Spleen (tissue), 7 donors: ENCODE results near the gene KCNQ1.

Experiments
- CTCF ChIP-seq, 11 experiments: fragments of 200-600 bp in 7 of 11; fragments of 450-650 bp in 4 of 11; sonication (generic) in 4 of 11; IDR thresholded peaks in 8 of 11; conservative IDR thresholded peaks in 3 of 11; 1 replicate in 7 of 11; 2 replicates in 4 of 11; pipeline versions ENCODE4 v1.4.0 to v1.8.0; 2016 to 2021; ENCODE audit warnings: antibody characterized with exemption in 11 of 11, inconsistent platforms in 4 of 11, mild to moderate bottlenecking in 1 of 11
- POLR2AphosphoS5 ChIP-seq, 3 donors: sonication (generic); formaldehyde crosslinking; IDR thresholded peaks; one replicate each; pipeline ENCODE4 v1.5.1; 2017; ENCODE audit warnings: antibody characterized with exemption in 3 of 3
- donor health status: DM: no; HTN: no; CAD: no; lungs with moderate emphysema.
- donor health status: DM: no; HTN: no; CAD: no.
- donor health status: DM: no; HTN: no; CAD: no.

- TF ChIP-seq CTCF (IDR thresholded peaks at IDR 0.05 in 8 of 11, conservative IDR thresholded peaks at IDR 0.05 in 3 of 11), result no peak
- no peak for TF ChIP-seq POLR2AphosphoS5 (IDR thresholded peaks at IDR 0.05)
These were observed 373.7 kb downstream of the KCNQ1 start for GRCh38 chr11:2818503-2818902.
